Right forelimb (tissue), 1 donor: ENCODE data around the gene NCOR2.

Source experiments
- DNase-seq: peaks from one replicate; pipeline ENCODE4 v3.0.0-alpha.2; 2018

The NCOR2 gene

GRCh38 chr12:124524231-124524925 is 43.0 kb downstream of the NCOR2 start:
- DNase-seq, result no peak

GRCh38 chr12:124523071-124523470 is 44.3 kb downstream of the NCOR2 start:
- DNase-seq, result no peak

- no peak for DNase-seq
Observed at GRCh38 chr12:124520907-124521306, 46.5 kb downstream of the NCOR2 start.

GRCh38 chr12:124520265-124520701 is 47.1 kb downstream of the NCOR2 start:
- DNase-seq, result no peak

GRCh38 chr12:124519746-124520145 is 47.7 kb downstream of the NCOR2 start:
- no peak for DNase-seq

- DNase-seq, result peak; percentile 99
Observed at GRCh38 chr12:124518051-124518932, 49.1 kb downstream of the NCOR2 start.
